Thymus (tissue), 11 donors: Measurements from ENCODE around the gene PNPT1. TPM values are rescaled to one million over a fixed set of nuclear protein-coding genes. Genes with fewer than 3 reads are reported as not detected.

Source experiments
- DNase-seq, 9 donors: peaks; one replicate each; pipeline ENCODE4 v3.0.0-alpha.2; 2013; ENCODE audit warnings: low spot score in 9 of 9, low read depth in 6 of 9, missing footprints in 1 of 9
- H3K27ac ChIP-seq, 2 donors: one replicate each; pipeline ENCODE4 v1.5.1; 2013; ENCODE audit warnings: control low read depth in 1 of 2, low read depth in 1 of 2, low read length in 1 of 2, mild to moderate bottlenecking in 1 of 2, moderate library complexity in 1 of 2
- H3K27me3 ChIP-seq, 2 donors: one replicate each; pipeline ENCODE4 v1.5.1; 2013; ENCODE audit warnings: low read length in 1 of 2; ENCODE audit not compliant: control insufficient read depth in 2 of 2, insufficient read depth in 1 of 2
- H3K36me3 ChIP-seq, 2 donors: one replicate each; pipeline ENCODE4 v1.5.1; 2013; ENCODE audit warnings: low read length in 1 of 2, mild to moderate bottlenecking in 1 of 2, moderate library complexity in 1 of 2; ENCODE audit not compliant: control insufficient read depth in 2 of 2, insufficient read depth in 2 of 2
- H3K4me1 ChIP-seq, 2 donors: one replicate each; pipeline ENCODE4 v1.5.1; 2013; ENCODE audit warnings: low read length in 2 of 2; ENCODE audit not compliant: control insufficient read depth in 2 of 2, insufficient read depth in 2 of 2
- H3K4me3 ChIP-seq, 2 donors: one replicate each; pipeline ENCODE4 v1.5.1; 2013; ENCODE audit warnings: low read length in 2 of 2, control low read depth in 1 of 2, mild to moderate bottlenecking in 1 of 2
- H3K9me3 ChIP-seq, 2 donors: one replicate each; pipeline ENCODE4 v1.5.1; 2013; ENCODE audit warnings: low read length in 1 of 2, mild to moderate bottlenecking in 1 of 2; ENCODE audit not compliant: control insufficient read depth in 2 of 2, insufficient read depth in 1 of 2
- WGBS: extraction: QIAGEN DNeasy Blood & Tissue Kit; methylation state at CpG from one replicate; pipeline ENCODE4 v1.1.7; 2013; 5-methylcytosine and 5-hydroxymethylcytosine counted together
- polyA plus RNA-seq: library from polyadenylated mRNA; stranded (reverse); fragments of 200-250 nt; gene quantifications from one replicate; pipeline ENCODE4 v1.2.3, GENCODE V29; 2013
- total RNA-seq: library from RNA; stranded (reverse); fragments of 120-200 nt; gene quantifications from one replicate; pipeline ENCODE4 v1.2.4, GENCODE V29; 2013
- donor health status: healthy.

Gene PNPT1
- total and polyA plus RNA-seq, 2 donors = 17.5 to 20.6 TPM

- no peak overlapping the region for H3K4me3 ChIP-seq
- H3K27ac ChIP-seq = no peak overlapping the region
- no peak for DNase-seq
- no peaks in the 10 kb centered on the region for H3K4me1 ChIP-seq
- H3K9me3 ChIP-seq = no peaks in the 10 kb centered on the region
- H3K27me3 ChIP-seq = no peaks in the 10 kb centered on the region
- H3K36me3 ChIP-seq = peaks cover 15 to 47% of the 10 kb centered on the region in 2 donors
Measured at GRCh38 chr2:55595536-55595935, 98.1 kb downstream of the PNPT1 start.

GRCh38 chr2:55592130-55592529, 101.5 kb downstream of the PNPT1 start:
- no peak overlapping the region for H3K4me3 ChIP-seq
- no peaks in the 10 kb centered on the region for H3K9me3 ChIP-seq
- H3K36me3 ChIP-seq = peaks cover 6 to 32% of the 10 kb centered on the region in 2 donors
- H3K27me3 ChIP-seq = no peaks in the 10 kb centered on the region
- WGBS = 41% methylated on average over 1 of the region's 1 CpG
- no peak overlapping the region for H3K27ac ChIP-seq
- DNase-seq = no peak
- H3K4me1 ChIP-seq = no peaks in the 10 kb centered on the region

GRCh38 chr2:55590810-55591440, 102.7 kb downstream of the PNPT1 start:
- Histone ChIP-seq H3K9me3 (no peaks in the 10 kb centered on the region), H3K36me3 (peaks cover 0 to 28% of the 10 kb centered on the region in 2 donors), H3K27ac (no peak overlapping the region), H3K27me3 (no peaks in the 10 kb centered on the region), H3K4me1 (no peaks in the 10 kb centered on the region), H3K4me3 (no peak overlapping the region)
- DNase-seq = no peak
- 96% methylated on average over 7 of the region's 7 CpGs for WGBS

GRCh38 chr2:55585451-55586080, 108.1 kb downstream of the PNPT1 start:
- Histone ChIP-seq H3K4me3 (no peak overlapping the region), H3K4me1 (no peaks in the 10 kb centered on the region), H3K27ac (no peak overlapping the region), H3K9me3 (no peaks in the 10 kb centered on the region), H3K27me3 (no peaks in the 10 kb centered on the region), H3K36me3 (peaks cover 5 to 38% of the 10 kb centered on the region in 2 donors)
- WGBS = 96% methylated on average over 2 of the region's 2 CpGs
- DNase-seq = no peak

Other genes with a start within 250 kb of the PNPT1 start
- 20.5 TPM for gene CFAP36, start 174.1 kb downstream of the PNPT1 start, total RNA-seq
- 62.2 TPM for gene CFAP36, start 174.1 kb downstream of the PNPT1 start, polyA plus RNA-seq
- 56.0 TPM for gene PPP4R3B, start 76.2 kb downstream of the PNPT1 start, total RNA-seq
- gene PPP4R3B, start 76.2 kb downstream of the PNPT1 start, polyA plus RNA-seq = 45.9 TPM
- gene EFEMP1, start 229.9 kb upstream of the PNPT1 start, total RNA-seq = 4.0 TPM
- 24.3 TPM for gene EFEMP1, start 229.9 kb upstream of the PNPT1 start, polyA plus RNA-seq